ELF-1 (cell line): Measurements from ENCODE around the gene DCANP1.

Source experiments
- DNase-seq: peaks from one replicate; pipeline ENCODE4 v3.0.0-alpha.2; 2016; ENCODE audit warnings: low read depth, low spot score

DCANP1 gene

DNA sequence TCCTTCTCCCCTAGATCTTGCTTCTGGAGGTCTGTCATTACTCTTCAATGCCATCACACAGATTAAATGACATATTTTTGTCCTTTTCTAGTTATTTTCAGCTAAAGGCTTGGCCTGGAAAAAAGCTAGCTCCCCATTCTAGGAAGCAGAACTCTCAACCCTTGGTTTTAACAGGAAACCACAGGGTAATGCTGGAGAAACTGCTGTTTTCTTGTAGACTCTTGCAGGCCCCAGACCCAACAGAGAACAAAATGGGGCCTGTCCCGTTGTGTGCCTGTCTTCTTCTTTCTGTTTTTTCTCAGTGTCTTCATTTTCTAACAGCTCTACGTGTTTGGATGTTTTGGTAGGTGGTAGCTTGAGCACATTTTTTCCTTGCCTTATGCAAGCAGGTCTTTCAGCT, 21.5 kb downstream of the DCANP1 start:
- no peak for DNase-seq

DNA sequence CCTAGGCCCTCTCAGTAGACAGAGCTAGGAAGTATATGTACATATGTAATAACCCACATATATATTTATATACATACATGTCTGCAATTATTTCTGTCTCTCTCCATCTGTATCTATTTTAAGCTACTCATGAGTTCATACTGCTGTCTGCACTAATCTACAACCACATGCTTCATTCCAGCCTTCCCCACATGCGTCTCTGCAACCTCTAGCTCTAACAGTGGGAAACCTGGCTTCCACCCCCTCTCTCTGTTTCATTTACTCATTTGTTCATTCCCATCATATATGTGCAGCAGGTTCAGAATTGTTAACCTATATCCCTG, 23.3 kb downstream of the DCANP1 start:
- no peak for DNase-seq

DNA sequence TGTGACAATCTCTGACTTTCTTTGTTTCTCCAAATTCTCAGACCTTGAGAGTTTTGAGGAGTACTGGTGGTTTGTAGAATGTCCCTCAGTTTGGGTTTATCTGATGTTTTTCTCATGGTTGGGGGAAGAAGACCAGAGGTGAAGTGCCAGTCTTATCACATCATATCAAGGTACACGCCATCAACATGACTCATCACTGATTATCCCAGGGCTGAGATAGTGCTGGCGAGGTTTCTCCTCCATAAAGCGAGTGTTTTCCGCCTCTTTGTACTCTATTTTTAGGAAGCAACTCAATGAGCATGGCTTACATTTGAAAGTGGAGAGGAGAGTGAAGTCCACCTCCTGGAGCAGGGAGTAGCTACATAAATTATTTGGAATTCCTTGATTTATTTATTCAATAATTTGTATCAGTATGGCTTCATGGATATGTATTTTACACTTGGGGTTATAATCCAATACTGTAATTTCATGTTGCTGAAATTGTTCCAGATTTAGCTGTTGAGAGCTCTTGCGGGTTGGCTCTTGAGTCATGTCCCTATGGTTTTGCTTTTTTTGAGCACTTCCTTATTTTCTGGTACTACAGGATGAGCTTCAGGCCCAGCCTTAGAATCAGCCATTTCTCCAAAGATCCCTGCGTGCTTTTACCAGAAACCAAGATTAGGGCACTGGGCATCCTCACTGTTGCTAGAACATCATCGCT, 23.9 kb downstream of the DCANP1 start:
- no peak for DNase-seq

DNA sequence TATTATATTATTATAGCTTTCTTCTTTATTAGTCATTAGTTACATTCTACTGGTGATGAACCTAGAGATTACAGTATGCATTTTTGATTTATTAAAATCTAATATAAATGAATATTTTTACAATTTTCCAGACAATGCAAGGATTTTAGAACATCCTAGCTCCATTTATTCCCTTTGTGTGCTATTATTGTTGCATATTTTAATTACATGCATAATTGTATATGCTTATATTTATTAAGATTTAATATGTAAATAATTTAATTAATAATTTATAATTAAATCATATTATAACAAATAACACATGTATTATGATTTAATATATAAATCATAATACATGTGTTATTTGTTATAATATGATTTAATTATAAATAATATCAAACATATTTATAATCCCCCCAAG, 24.7 kb downstream of the DCANP1 start:
- DNase-seq = no peak

GRCh38 chr5:135417083-135417482, 30.1 kb downstream of the DCANP1 start:
- no peak for DNase-seq

GRCh38 chr5:135405082-135405481, 42.1 kb downstream of the DCANP1 start:
- DNase-seq = no peak

DNA sequence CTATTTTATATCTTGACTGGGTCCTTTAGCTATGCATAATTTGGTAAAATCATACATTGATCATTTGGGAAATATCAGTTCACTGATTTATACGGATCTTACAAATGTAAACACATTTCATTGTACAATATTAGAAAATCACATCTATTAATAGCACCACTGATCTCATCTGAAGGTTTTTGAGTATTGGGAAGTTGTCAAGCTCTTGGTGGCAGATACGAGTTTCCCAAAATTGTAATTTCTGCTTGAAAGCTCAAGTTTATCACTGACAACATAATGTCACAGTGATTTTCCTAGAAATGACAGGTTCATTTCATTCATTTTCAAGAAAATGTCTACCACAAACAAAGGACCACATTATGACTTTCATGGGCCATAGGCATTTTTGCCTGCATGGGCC, 45.1 kb downstream of the DCANP1 start:
- no peak for DNase-seq

GRCh38 chr5:135400866-135401265, 46.3 kb downstream of the DCANP1 start:
- DNase-seq = peak; percentile 67

GRCh38 chr5:135399794-135400542, 47.2 kb downstream of the DCANP1 start:
- peak; percentile 92 for DNase-seq

DNA sequence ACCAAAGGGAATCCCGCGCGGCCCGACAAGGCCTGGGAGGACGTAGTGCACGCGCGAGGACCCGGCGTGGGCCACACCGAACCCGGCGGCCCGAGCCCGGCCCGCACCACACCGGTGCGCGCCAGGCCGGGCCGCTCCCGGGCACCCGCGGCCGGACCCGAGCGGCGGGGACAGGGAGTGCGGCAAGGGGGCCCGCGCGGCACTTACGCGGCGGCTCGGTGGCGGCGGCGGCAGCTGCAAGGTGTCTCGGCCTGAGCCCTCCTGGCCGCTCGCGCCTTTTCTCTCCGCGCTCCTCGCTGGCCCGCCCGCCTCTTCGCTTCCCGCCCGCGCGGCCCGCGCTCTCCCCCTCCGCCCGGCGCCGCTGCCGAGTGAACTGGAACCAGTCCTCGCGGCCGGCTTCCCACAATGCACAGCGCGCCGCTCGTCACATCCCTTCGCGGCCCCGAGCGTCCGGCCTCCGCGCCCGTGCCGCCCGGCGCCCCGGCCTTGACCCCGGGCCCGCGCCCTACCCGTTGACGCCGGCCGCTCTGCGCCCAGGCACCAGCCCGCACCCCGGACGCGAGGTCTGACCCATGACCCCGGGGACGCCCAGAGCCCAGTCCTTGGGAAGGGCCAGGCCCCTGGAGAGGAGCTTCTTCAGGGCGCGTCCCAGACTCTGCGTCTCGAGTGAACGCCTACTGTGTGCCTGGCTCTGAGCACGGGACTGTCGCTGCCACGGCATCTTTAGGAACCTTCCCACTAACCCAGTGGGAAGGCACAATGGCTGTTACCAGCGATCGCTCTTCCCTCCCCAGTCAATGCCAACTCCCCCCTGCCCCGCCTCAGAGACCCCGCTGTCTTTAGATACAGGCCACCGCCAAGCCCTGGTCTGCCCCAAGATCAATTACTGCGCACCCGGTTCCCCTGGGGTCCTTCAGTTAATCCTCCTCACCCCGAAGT, 48.0 kb downstream of the DCANP1 start, which contains the start of gene MACROH2A1:
MACROH2A1 (minus strand) TSS at position 377 of the 939 bp plus-strand sequence. CDS start 10,138 bp downstream, outside the sequence.
- DNase-seq = peak; percentile 75

- DNase-seq = peak; percentile 70
Observed at GRCh38 chr5:135398160-135398854, 48.8 kb downstream of the DCANP1 start.

DNA sequence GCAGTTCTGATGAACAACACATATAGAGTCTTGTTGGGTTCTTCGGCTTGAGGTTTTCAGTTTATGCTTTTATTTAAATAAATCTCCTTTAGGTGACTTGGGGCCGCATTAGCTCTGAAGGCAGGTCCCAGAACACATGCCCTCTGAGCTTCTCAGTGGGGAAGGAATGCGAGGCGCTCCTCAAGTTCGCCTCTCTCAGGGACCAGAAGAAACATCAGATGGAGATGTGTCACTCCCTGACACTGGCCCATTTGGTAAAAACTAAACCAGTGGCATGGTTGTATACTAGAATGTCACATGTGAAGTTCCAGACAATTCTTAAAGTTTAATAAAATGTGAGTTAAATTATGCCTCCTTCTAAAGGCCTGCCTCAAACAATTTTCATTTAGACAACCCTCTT, 50.1 kb downstream of the DCANP1 start:
- DNase-seq = no peak

DNA sequence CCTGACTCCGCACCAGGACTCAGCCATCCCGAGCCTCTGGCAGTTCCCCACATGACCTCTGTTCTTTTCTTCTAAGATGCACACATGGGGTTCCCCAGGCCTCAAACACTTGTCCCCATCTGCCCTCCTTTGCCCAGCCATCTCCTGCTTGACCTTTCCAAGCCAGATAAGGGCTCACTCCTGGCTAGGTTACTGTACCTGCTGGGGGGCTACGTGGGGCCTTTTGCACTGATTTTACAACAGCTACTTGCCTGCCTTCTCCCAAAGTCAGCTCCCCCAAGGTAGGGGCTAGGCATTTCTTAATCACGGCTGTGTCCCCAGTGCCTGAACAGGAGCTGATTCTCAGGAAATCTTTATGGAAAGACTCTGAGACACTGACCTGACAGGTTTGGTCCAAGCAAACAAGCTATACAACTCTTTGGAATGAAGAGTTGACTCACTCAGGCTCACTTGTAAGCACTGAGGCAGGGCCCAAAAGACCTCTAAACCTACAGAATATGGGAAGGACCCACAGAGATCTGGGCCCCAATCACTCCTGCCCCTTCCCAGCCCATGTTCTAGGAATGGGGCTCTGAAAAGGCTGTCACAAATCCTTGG, 50.6 kb downstream of the DCANP1 start:
- DNase-seq = no peak

GRCh38 chr5:135395866-135396265, 51.3 kb downstream of the DCANP1 start:
- no peak for DNase-seq

- DNase-seq = no peak
Observed at GRCh38 chr5:135395451-135395850, 51.7 kb downstream of the DCANP1 start.
